Subcutaneous adipose tissue (tissue), 4 donors: ENCODE data around the gene TWIST2. TPM values are rescaled to one million over a fixed set of nuclear protein-coding genes. Genes with fewer than 3 reads are reported as not detected.

ENCODE experiments used
- CTCF ChIP-seq: fragments of 450-650 bp; IDR thresholded peaks from one replicate; pipeline ENCODE4 v1.5.1; 2016; ENCODE audit warnings: low read depth, mild to moderate bottlenecking, control low read depth, antibody characterized with exemption, moderate library complexity
- total RNA-seq, 4 donors: library from RNA; depleted of rRNA; stranded (reverse); fragments of >200 nt; gene quantifications; one replicate each; pipeline ENCODE4 v1.1.0, GENCODE V29; 2016

The TWIST2 gene
- total RNA-seq, 4 donors from 2014 or later, result 90.8 to 282 (median 125) TPM

DNA sequence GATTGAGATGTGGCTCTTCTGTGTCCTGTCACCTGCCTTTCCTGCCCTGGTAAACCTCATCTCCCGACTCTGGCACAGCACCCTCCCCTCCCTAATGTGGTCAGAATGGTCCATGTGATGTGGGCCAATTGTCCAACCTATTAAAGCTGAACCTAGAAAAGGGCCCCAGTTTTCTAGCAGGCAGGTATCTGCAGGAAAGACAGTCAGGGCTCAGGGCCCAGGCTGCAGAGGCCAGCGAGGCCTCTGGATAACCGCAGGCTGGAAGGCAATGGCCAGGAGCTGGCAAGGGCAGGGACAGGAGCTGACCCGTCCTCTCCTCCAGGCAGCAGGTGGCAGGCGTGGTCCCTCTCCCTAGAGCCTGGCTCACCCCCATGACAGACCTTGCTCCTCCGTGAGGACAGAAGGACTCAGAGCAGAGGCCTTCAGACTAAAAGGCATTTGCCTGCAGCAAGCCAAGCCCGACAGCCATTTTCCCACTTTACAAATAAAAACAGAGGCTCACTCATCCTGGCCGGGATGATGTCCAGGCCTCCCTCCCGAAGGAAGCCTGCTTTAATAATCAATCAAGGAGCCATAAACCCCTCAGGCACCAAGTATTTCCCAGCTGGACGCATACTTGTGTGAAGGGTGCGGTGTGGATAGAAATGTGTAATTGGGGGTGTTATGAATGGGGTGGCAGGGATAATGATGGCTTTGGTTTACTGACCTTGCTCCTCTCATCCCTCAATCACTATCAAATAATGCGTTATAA is 107.1 kb downstream of the TWIST2 start:
- no peak for TF ChIP-seq CTCF

- TF ChIP-seq CTCF, result no peak
Measured at GRCh38 chr2:238955648-238956531, 108.0 kb downstream of the TWIST2 start.

DNA sequence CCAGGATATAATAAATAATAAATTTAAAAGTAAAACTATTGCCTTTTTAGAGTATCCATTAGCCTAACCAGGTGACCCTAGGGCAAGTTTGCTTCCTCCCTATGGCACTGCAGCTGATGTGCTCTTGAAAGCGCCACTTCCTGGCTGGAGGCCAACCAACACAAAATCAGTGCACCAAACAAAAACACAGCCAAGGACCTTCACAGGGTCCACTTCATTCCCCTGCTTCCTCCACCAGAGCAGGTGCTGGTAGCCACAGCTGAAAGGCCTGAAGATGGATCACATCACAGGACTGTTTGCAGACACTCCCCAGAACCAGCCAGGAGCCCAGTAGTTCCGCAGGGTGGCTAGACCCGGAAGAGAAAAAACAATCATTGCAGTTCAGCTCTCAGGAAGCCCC is 108.8 kb downstream of the TWIST2 start:
- TF ChIP-seq CTCF, result no peak
